Prostate gland (tissue), 2 donors: ENCODE results near the gene TMEM123. TPM values are rescaled to one million over a fixed set of nuclear protein-coding genes. Genes with fewer than 3 reads are reported as not detected.

Source experiments
- DNase-seq: peaks from one replicate; pipeline ENCODE4 v3.0.0-alpha.2; 2019; ENCODE audit warnings: low spot score
- H3K27ac ChIP-seq, 2 donors: fragments of 200-600 bp; sonication (generic); 2 replicates each; pipeline ENCODE4 v1.5.1; 2017 to 2019
- H3K27me3 ChIP-seq: fragments of 200-600 bp; sonication (generic); replicated peaks from 2 replicates; pipeline ENCODE4 v1.5.1; 2019; ENCODE audit not compliant: insufficient read depth
- H3K36me3 ChIP-seq, 2 donors: fragments of 200-600 bp; sonication (generic); 1 replicate in 1 of 2; 2 replicates in 1 of 2; pipeline versions ENCODE4 v1.5.1 to v1.8.1; 2017 to 2019
- H3K4me1 ChIP-seq: fragments of 200-600 bp; sonication (generic); replicated peaks from 2 replicates; pipeline ENCODE4 v1.5.1; 2019
- H3K4me3 ChIP-seq, 2 donors: fragments of 200-600 bp; sonication (generic); 2 replicates each; pipeline ENCODE4 v1.5.1; 2017 to 2019
- H3K9me3 ChIP-seq: fragments of 200-600 bp; sonication (generic); 2 replicates; pipeline ENCODE4 v1.5.1; 2017
- CTCF ChIP-seq, 4 experiments: fragments of 200-600 bp in 2 of 4; fragments of 450-650 bp in 2 of 4; sonication (generic) in 2 of 4; IDR thresholded peaks; 1 replicate in 3 of 4; 2 replicates in 1 of 4; pipeline ENCODE4 v1.5.1; 2016 to 2019; ENCODE audit warnings: antibody characterized with exemption in 4 of 4, mild to moderate bottlenecking in 2 of 4, moderate library complexity in 2 of 4
- POLR2A ChIP-seq: fragments of 450-650 bp; IDR thresholded peaks from one replicate; pipeline ENCODE4 v1.6.1; 2016; ENCODE audit warnings: antibody characterized with exemption, mild to moderate bottlenecking
- POLR2AphosphoS5 ChIP-seq: sonication (generic); formaldehyde crosslinking; IDR thresholded peaks from one replicate; pipeline ENCODE4 v1.6.1; 2017; ENCODE audit warnings: antibody characterized with exemption
- WGBS: methylation state at CpG from one replicate; pipeline ENCODE4 v1.1.5; 2018; 5-methylcytosine and 5-hydroxymethylcytosine counted together
- intact Hi-C: fragments of 100-400 bp; cut with DNase I; formaldehyde crosslinking; loops from one replicate; pipeline ENCODE4 v1.14.2; 2022
- total RNA-seq, 2 donors: library from RNA; depleted of rRNA; stranded (reverse); fragments of >200 nt; gene quantifications; one replicate each; pipeline ENCODE4 v1.1.0, GENCODE V29; 2016

TMEM123 gene
- total RNA-seq, 2 donors from 2014 or later: 205 to 227 TPM

DNA sequence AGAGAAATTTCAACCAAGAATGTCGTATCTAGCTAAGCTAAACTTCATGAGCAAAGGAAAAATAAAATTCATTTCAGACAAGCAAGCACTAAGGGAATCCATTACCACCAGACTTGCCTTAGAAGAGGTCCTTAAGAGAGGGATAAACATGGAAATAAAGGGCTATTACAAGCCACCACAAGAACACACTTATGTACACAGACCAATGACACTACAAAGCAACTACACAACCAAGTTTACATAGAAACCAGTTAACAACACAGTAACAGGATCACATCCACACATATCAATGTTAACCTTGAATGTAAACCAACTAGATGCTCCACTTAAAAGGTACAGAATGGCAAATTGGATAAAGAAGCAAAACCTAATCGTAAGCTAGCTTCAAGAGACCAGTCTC lies 38.0 kb downstream of the TMEM123 start:
- intact Hi-C loops: no loop called here
- no peak for DNase-seq
- TF ChIP-seq POLR2A: no peak
- no peak for TF ChIP-seq POLR2AphosphoS5
- no peak for TF ChIP-seq CTCF (IDR thresholded peaks at IDR 0.05)
- Histone ChIP-seq H3K4me3 (no peak overlapping the region), H3K27me3 (no peaks in the 10 kb centered on the region), H3K36me3 (no peaks in the 10 kb centered on the region), H3K27ac (no peak overlapping the region), H3K4me1 (no peaks in the 10 kb centered on the region), H3K9me3 (no peaks in the 10 kb centered on the region)
- WGBS: 96% methylated on average over 2 of the region's 2 CpGs

DNA sequence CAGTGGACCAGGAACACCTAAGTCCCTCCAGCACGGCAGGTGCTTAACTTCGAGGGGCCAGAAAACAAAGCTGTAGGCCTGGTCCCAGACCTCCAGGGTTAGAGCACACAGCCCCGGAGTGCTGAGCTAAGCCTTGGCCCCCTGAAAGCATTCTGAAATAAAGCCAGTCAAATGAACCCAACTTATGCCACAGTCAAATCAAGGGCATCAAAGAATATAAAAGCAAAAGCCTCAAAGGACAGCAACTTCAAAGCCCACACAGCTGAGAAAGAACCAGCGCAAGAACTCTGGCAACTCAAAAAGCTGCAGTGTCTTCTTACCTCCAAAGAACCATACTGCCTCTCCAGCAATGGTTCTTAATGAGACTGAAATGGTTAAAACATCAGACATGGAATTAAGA lies 39.1 kb downstream of the TMEM123 start:
- Histone ChIP-seq H3K4me1 (no peaks in the 10 kb centered on the region), H3K36me3 (no peaks in the 10 kb centered on the region), H3K4me3 (no peak overlapping the region), H3K27me3 (no peaks in the 10 kb centered on the region), H3K27ac (no peak overlapping the region), H3K9me3 (no peaks in the 10 kb centered on the region)
- DNase-seq: no peak
- intact Hi-C loops: no loop called here
- 87% methylated on average over 4 of the region's 4 CpGs for WGBS
- TF ChIP-seq CTCF (IDR thresholded peaks at IDR 0.05): no peak
- no peak for TF ChIP-seq POLR2AphosphoS5
- TF ChIP-seq POLR2A: no peak

GRCh38 chr11:102411142-102411541 lies 41.4 kb downstream of the TMEM123 start:
- intact Hi-C loops: no loop called here
- no peaks in the 10 kb centered on the region for H3K9me3 ChIP-seq
- DNase-seq: no peak
- WGBS: 93% methylated on average over 7 of the region's 7 CpGs
- H3K27ac ChIP-seq: no peak overlapping the region
- TF ChIP-seq CTCF (IDR thresholded peaks at IDR 0.05) (no peak), POLR2A (no peak), POLR2AphosphoS5 (no peak)
- H3K27me3 ChIP-seq: no peaks in the 10 kb centered on the region
- H3K4me3 ChIP-seq: no peak overlapping the region
- no peaks in the 10 kb centered on the region for H3K36me3 ChIP-seq
- H3K4me1 ChIP-seq: no peaks in the 10 kb centered on the region

GRCh38 chr11:102410382-102410784 lies 42.2 kb downstream of the TMEM123 start:
- Histone ChIP-seq H3K27me3 (no peaks in the 10 kb centered on the region), H3K4me1 (no peaks in the 10 kb centered on the region), H3K36me3 (no peaks in the 10 kb centered on the region), H3K9me3 (no peaks in the 10 kb centered on the region), H3K4me3 (no peak overlapping the region), H3K27ac (no peak overlapping the region)
- DNase-seq: no peak
- intact Hi-C loops: no loop called here
- 49% methylated on average over 5 of the region's 5 CpGs for WGBS
- no peak for TF ChIP-seq CTCF (IDR thresholded peaks at IDR 0.05)

- Histone ChIP-seq H3K9me3 (no peaks in the 10 kb centered on the region), H3K27ac (no peak overlapping the region), H3K27me3 (no peaks in the 10 kb centered on the region), H3K4me3 (no peak overlapping the region), H3K36me3 (no peaks in the 10 kb centered on the region), H3K4me1 (no peaks in the 10 kb centered on the region)
- intact Hi-C loops: no loop called here
- TF ChIP-seq POLR2A: no peak
- no peak for TF ChIP-seq CTCF (IDR thresholded peaks at IDR 0.05)
- TF ChIP-seq POLR2AphosphoS5: no peak
- WGBS: 96% methylated on average over 1 of the region's 1 CpG
- no peak for DNase-seq
Measured at GRCh38 chr11:102408339-102408738, 44.2 kb downstream of the TMEM123 start.
